GM19455 (cell line): Measurements from ENCODE around the gene CDK15.

Experiments used
- ATAC-seq: cut with Tn5 transposase; IDR thresholded peaks from one replicate; pipeline ENCODE4 v1.9.1; 2021; ENCODE audit not compliant: unreplicated experiment

The CDK15 gene

DNA sequence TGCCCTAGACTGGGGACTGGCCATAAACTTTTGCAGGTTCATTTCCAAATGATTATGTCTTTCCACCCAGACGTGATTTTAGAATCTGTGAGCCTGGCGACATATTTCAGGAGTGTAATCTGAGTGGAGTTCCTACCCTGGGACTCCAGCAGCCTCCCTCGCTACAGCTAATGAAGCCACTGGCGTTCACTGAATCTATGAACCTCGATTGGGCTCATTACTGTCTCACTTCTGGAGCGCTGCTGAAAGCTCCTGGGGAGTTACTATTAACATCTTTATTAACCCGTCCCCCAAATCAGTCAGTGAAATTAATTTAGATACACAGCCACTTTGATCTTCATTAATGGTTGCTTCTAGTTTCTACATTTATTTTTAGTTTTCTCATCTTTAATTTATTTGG, 56.5 kb downstream of the CDK15 start:
- ATAC-seq = no peak

GRCh38 chr2:201866643-201867473, 60.5 kb downstream of the CDK15 start:
- no peak for ATAC-seq

- no peak for ATAC-seq
Observed at GRCh38 chr2:201871471-201871870, 65.1 kb downstream of the CDK15 start.

DNA sequence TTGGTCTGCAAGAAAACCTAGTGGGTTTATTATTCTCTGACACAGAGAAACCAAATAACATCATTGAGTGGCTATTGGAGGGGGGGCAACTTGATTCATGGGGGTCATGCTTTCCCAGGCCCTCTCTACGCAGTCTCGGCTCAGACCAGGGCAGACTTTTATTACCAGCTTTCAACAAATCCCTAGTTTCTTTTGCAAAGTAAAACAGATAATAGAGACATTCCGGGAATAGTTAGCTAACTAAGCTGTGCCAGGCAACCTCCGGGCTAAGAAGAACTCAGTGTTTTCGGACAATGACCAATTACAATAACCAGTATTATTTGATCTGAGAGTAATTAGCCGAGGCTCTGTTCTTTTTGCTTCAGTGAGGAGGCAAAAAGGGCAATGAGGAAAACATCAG, 66.3 kb downstream of the CDK15 start:
- ATAC-seq = no peak

- ATAC-seq = no peak
Observed at GRCh38 chr2:201879996-201880395, 73.7 kb downstream of the CDK15 start.

- ATAC-seq = no peak
Observed at GRCh38 chr2:201880579-201880978, 74.2 kb downstream of the CDK15 start.

GRCh38 chr2:201880993-201881611, 74.8 kb downstream of the CDK15 start:
- no peak for ATAC-seq

GRCh38 chr2:201881741-201882140, 75.4 kb downstream of the CDK15 start:
- no peak for ATAC-seq

DNA sequence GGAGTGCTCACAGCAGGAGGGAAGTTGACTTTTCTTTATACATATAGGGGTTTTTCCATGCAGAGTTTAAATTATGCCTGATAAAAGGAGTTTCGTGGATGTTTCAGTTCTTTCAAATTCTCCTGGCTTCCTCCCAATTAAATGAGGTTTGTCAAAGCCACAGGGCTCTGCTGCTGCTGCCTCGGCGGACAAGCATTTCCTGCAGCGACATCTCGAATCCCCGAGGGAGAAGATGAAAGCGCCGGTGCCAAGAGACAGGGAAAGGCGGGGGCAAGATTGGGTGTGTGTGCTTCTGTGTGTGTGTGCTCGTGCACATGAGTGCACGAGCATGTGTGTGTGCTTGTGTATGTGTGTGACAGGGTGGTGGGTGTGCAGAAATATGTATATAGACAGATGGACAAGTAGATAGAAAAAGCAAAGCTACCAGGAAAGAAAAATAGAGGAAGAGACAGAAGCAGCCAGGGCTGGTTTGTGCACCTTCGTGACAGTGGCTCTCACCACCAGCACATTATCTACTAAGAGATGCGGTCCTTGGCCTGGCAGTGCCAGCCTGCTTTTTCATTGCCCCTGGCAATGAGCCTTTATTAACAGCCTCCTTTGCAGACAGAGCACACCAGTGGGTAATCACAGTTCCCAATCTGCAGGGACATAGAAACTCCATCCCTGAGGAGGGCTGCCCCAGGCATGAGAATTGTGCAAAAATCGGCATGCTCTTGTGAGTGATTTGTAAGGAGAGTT, 76.2 kb downstream of the CDK15 start:
- ATAC-seq = no peak

DNA sequence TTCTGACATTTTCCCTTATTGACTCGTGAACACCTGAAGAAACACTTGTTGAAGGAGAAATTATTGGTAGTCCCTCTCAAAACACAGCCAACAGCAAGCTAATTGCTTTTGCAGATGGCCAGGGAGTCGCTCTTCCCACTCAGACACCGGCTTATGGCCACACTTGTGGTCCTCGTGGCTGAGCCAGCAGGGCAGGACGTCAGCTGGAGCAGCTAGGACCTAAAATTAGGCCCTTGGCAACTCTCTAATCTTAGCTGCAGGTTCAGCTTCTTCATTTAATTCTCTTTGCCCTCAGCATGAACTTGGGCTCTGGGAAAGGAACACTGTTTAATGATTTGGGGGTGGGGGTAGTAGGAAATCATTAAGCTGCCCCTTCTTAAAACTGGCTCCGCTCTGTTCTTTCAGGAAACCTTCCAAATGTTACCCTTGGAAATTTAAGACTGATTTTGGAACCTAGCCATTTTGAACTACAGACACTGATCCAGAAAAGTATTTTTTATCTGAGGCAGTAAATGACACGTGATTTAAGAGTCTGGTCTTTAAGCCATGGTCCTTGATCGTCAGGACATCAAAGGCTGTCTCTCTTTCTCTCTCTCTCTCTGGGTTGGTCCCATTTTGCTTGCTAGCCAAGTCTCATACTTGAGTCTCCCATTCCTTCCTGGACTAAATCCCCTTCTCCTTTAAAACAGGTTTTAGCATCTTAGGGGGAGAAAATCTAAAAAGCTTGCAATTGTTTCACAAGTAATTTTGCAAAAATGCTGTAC, 77.5 kb downstream of the CDK15 start:
- ATAC-seq = no peak

- ATAC-seq = no peak
Observed at GRCh38 chr2:201886504-201886903, 80.2 kb downstream of the CDK15 start.

GRCh38 chr2:201887773-201888425, 81.6 kb downstream of the CDK15 start:
- ATAC-seq = no peak

DNA sequence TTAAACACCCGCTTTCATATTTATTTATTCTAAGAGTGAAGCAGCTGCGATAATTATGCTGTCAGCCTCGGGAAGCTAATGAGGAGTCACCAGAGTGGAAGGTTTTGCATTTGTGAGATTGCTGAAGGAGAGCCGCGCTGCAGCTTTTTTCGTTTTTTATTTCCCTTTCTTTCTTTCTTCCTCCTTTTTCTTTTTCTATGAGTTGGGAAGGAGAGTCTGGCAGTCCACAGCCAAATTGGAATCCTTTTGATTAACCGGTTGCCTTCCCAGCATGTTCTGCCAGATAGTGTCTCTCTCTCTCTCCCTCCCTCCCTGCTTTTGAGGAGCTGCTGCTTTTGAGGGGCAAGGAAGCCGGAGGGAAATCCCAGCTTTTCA, 82.1 kb downstream of the CDK15 start:
- no peak for ATAC-seq

DNA sequence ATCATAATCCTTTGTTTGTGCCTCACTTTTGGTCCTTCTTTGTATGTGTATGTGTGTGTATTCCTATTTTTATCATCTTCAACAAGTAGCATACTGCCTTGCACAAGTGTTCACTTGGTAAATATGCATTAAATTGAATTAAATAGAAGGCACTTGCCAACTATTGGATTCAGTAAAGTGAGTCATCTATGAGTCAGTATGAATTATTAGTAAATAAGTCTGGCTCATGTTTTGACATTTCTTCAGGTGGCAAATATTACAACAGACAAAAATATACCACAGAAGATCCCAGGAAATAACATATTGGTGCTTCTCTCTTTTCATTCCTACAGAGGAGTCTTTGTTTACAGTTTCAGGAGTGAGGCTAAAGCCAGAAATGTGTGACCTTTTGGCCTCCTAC, 84.1 kb downstream of the CDK15 start:
- ATAC-seq = no peak

DNA sequence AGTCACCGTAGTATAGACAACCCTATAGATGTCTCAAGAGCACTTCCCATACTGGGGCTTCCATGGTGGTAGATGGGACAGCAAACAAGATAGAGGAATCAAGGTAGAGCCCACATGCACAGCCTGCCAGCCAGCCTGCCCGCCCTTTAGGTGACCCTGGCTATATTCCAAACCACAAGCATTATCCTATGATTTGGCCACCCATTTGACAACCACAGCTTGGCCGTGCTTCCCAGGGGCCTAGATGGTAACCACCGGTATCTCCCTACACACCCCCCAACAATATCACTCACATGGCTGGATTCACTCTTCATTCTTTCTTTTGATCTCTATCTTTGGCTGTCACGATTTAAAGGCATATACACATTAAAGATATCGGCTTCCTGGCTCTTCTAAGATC, 85.3 kb downstream of the CDK15 start:
- no peak for ATAC-seq

- ATAC-seq = no peak
Observed at GRCh38 chr2:201892516-201892915, 86.2 kb downstream of the CDK15 start.

GRCh38 chr2:201900362-201900761, 94.0 kb downstream of the CDK15 start:
- ATAC-seq = no peak

DNA sequence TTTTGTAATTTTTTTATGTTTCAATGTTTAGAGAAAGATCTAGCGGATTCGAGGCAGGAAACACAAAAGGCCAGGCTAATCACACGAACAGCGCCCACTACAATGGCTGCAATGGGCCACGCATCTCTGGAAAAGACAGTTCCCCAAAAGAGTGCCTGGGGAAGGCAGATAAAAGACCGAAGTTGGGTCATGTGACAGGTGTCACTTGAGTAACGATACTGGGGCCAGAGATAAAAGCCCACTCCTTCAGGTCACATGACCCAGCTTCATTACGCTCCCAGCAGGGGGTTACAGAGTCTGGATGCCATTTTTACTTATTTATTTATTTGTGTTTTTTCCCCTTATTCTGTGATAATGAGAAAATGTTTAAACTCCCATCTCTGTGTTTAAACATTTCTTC, 95.4 kb downstream of the CDK15 start:
- ATAC-seq = no peak

GRCh38 chr2:201904538-201905420, 98.4 kb downstream of the CDK15 start:
- peak; percentile 82 for ATAC-seq
